WTC11 (cell line): ENCODE data around the gene PLD5. TPM values are rescaled to one million over a fixed set of nuclear protein-coding genes. Genes with fewer than 3 reads are reported as not detected.

Source experiments
- ATAC-seq: fragments of 200-7000 bp; cut with Tn5 transposase; 2 replicates; pipeline ENCODE4 v1.10.0; 2021; ENCODE audit warnings: mild to moderate bottlenecking, moderate library complexity
- CTCF ChIA-PET: fragments of 300-600 bp; sonication (Branson Sonifier 250); formaldehyde crosslinking; loops from one replicate; lab custom pipeline; 2021; ENCODE audit warnings: antibody characterized with exemption; lab: Charles Lee
- POLR2A ChIA-PET: fragments of 350-600 bp; sonication (Branson Sonifier 250); formaldehyde crosslinking; loops from one replicate; lab custom pipeline; 2021; ENCODE audit warnings: antibody characterized with exemption; lab: Charles Lee
- DNase-seq: peaks from one replicate; pipeline ENCODE4 v3.0.0; 2021; ENCODE audit warnings: low spot score
- H3K27ac Mint-ChIP-seq: 2 replicates; pipeline ENCODE4 v1.8.0; 2021; ENCODE audit warnings: mixed read lengths
- H3K27me3 Mint-ChIP-seq: 2 replicates; pipeline ENCODE4 v1.8.0; 2021; ENCODE audit warnings: low read depth, mild to moderate bottlenecking, moderate library complexity, mixed read lengths
- H3K36me3 Mint-ChIP-seq: 2 replicates; pipeline ENCODE4 v1.8.0; 2021; ENCODE audit warnings: mixed read lengths
- H3K4me1 Mint-ChIP-seq: 2 replicates; pipeline ENCODE4 v1.8.0; 2022; ENCODE audit warnings: mixed read lengths
- H3K4me3 Mint-ChIP-seq: 2 replicates; pipeline ENCODE4 v1.8.0; 2021; ENCODE audit warnings: mild to moderate bottlenecking, moderate library complexity, mixed read lengths
- H3K9me3 Mint-ChIP-seq: 2 replicates; pipeline ENCODE4 v1.8.0; 2021; ENCODE audit warnings: mixed read lengths
- AR ChIP-seq: fragments of 250-450 bp; sonication (Bioruptor Pico); IDR thresholded peaks from 2 replicates; pipeline ENCODE4 v1.9.0; 2021; ENCODE audit warnings: mild to moderate bottlenecking
- CBFB ChIP-seq: sonication (generic); formaldehyde crosslinking; IDR thresholded peaks from 2 replicates; pipeline ENCODE4 v1.8.1; 2022; ENCODE audit warnings: mild to moderate bottlenecking, low read depth, missing genetic modification reagents
- CREB1 ChIP-seq: sonication (generic); formaldehyde crosslinking; IDR thresholded peaks from 2 replicates; pipeline ENCODE4 v1.8.0; 2023; ENCODE audit warnings: mild to moderate bottlenecking, missing genetic modification reagents
- E2F1 ChIP-seq: sonication (generic); formaldehyde crosslinking; IDR thresholded peaks from 2 replicates; pipeline ENCODE4 v1.8.0; 2022; ENCODE audit warnings: mild to moderate bottlenecking, missing genetic modification reagents
- EMX1 ChIP-seq: fragments of 250-450 bp; sonication (Bioruptor Pico); IDR thresholded peaks from 2 replicates; pipeline ENCODE4 v1.8.0; 2021; ENCODE audit warnings: mild to moderate bottlenecking
- ETV6 ChIP-seq: sonication (generic); formaldehyde crosslinking; IDR thresholded peaks from 2 replicates; pipeline ENCODE4 v1.8.1; 2022; ENCODE audit warnings: mild to moderate bottlenecking, missing genetic modification reagents
- FOXK1 ChIP-seq: sonication (generic); formaldehyde crosslinking; IDR thresholded peaks from 2 replicates; pipeline ENCODE4 v1.8.0; 2022; ENCODE audit warnings: mild to moderate bottlenecking, moderate library complexity, missing genetic modification reagents
- FOXP1 ChIP-seq: sonication (generic); formaldehyde crosslinking; IDR thresholded peaks from 2 replicates; pipeline ENCODE4 v1.8.0; 2022; ENCODE audit warnings: missing genetic modification reagents, mild to moderate bottlenecking, moderate library complexity, borderline replicate concordance
- GABPB1 ChIP-seq: sonication (generic); formaldehyde crosslinking; IDR thresholded peaks from 2 replicates; pipeline ENCODE4 v1.8.1; 2023; ENCODE audit warnings: mild to moderate bottlenecking, missing genetic modification reagents
- HMGA2 ChIP-seq: fragments of 250-450 bp; sonication (Bioruptor Pico); IDR thresholded peaks from 2 replicates; pipeline ENCODE4 v1.4.0; 2021; ENCODE audit warnings: mild to moderate bottlenecking, moderate library complexity
- MAX ChIP-seq: sonication (generic); formaldehyde crosslinking; IDR thresholded peaks from 2 replicates; pipeline ENCODE4 v1.8.0; 2022; ENCODE audit warnings: mild to moderate bottlenecking, missing genetic modification reagents
- MLX ChIP-seq: sonication (generic); formaldehyde crosslinking; IDR thresholded peaks from 2 replicates; pipeline ENCODE4 v1.8.1; 2023; ENCODE audit warnings: mild to moderate bottlenecking, missing genetic modification reagents, moderate library complexity
- MYBL2 ChIP-seq: sonication (generic); formaldehyde crosslinking; IDR thresholded peaks from 2 replicates; pipeline ENCODE4 v1.8.1; 2023; ENCODE audit warnings: mild to moderate bottlenecking, moderate library complexity, missing genetic modification reagents
- NFYB ChIP-seq: sonication (generic); formaldehyde crosslinking; conservative IDR thresholded peaks from 2 replicates; pipeline ENCODE4 v1.8.0; 2022; ENCODE audit warnings: low read depth, missing genetic modification reagents
- PREB ChIP-seq: sonication (generic); formaldehyde crosslinking; IDR thresholded peaks from 2 replicates; pipeline ENCODE4 v1.8.1; 2022; ENCODE audit warnings: mild to moderate bottlenecking, missing genetic modification reagents, moderate library complexity, borderline replicate concordance
- RORB ChIP-seq: fragments of 250-450 bp; sonication (Bioruptor Pico); IDR thresholded peaks from 2 replicates; pipeline ENCODE4 v1.9.0; 2021; ENCODE audit warnings: mild to moderate bottlenecking
- ZBTB21 ChIP-seq: sonication (generic); formaldehyde crosslinking; IDR thresholded peaks from 2 replicates; pipeline ENCODE4 v1.8.1; 2023; ENCODE audit warnings: mild to moderate bottlenecking, missing genetic modification reagents, borderline replicate concordance
- ZBTB43 ChIP-seq: sonication (generic); formaldehyde crosslinking; IDR thresholded peaks from 2 replicates; pipeline ENCODE4 v1.8.1; 2023; ENCODE audit warnings: mild to moderate bottlenecking, missing genetic modification reagents
- ZNF671 ChIP-seq: fragments of 250-450 bp; sonication (Bioruptor Pico); IDR thresholded peaks from 2 replicates; pipeline ENCODE4 v1.8.0; 2021; ENCODE audit warnings: mild to moderate bottlenecking
- total RNA-seq: library from RNA; stranded (reverse); gene quantifications from 3 replicates; pipeline ENCODE4 v1.2.3, GENCODE V29; 2021
- TF ChIP-seq, protein P1 (sequence below): fragments of 250-450 bp; sonication (Bioruptor Pico); conservative IDR thresholded peaks from 2 replicates; pipeline ENCODE4 v1.9.0; 2021; ENCODE audit warnings: mild to moderate bottlenecking
- TF ChIP-seq, protein P2 (sequence below): sonication (generic); formaldehyde crosslinking; IDR thresholded peaks from 2 replicates; pipeline ENCODE4 v1.8.0; 2022; ENCODE audit warnings: mild to moderate bottlenecking, missing genetic modification reagents
- TF ChIP-seq, protein P3 (sequence below): sonication (generic); formaldehyde crosslinking; IDR thresholded peaks from 2 replicates; pipeline ENCODE4 v1.8.1; 2022; ENCODE audit warnings: mild to moderate bottlenecking, moderate library complexity, missing genetic modification reagents
- TF ChIP-seq, protein P4 (sequence below): sonication (generic); formaldehyde crosslinking; IDR thresholded peaks from 2 replicates; pipeline ENCODE4 v1.8.1; 2023; ENCODE audit warnings: mild to moderate bottlenecking, missing genetic modification reagents

PLD5 gene
- total RNA-seq, 1 experiment from 2014 or later, result 6.4 TPM

DNA sequence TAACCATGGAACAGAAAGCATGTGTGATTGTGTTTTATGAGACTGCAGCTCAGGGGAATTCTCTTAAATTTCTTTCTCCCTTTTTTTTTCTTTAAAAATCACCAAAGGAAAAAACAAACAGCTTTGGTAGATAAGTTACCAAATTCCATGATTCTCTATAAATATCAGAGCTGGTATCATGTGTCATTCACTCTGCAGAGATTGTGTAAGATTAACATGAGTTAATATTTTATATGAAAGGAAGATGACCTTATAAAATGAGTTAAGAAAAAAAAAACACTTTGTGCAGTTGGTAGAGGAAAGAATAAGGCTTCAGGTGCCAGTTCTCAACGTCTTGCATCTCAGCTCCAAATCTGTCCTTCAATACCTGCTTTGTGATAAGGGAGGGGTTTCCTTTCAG lies 287.4 kb downstream of the PLD5 start:
- Mint-ChIP-seq H3K4me1 (0 out of 2 replicates have a peak, but pooled peaks cover 7% of the 10 kb centered on the region), H3K27ac (no peak overlapping the region), H3K27me3 (no peaks in the 10 kb centered on the region), H3K36me3 (peaks cover 2% of the 10 kb centered on the region; the same call in 1 of the 2 replicates), H3K9me3 (peaks cover 8% of the 10 kb centered on the region; the same call in 1 of the 2 replicates)
- ATAC-seq (no peak), DNase-seq (no peak)
- ChIA-PET POLR2A (no interaction called here), CTCF (no interaction called here)
- no peak for TF ChIP-seq RORB (CRISPR knock-in tag)
- no peak for TF ChIP-seq ETV6
- no peak for TF ChIP-seq EMX1
- no peak for TF ChIP-seq AR (CRISPR knock-in tag)
- TF ChIP-seq, all 79 proteins: peak for 0
- no peak overlapping the region for H3K4me3 Mint-ChIP-seq

DNA sequence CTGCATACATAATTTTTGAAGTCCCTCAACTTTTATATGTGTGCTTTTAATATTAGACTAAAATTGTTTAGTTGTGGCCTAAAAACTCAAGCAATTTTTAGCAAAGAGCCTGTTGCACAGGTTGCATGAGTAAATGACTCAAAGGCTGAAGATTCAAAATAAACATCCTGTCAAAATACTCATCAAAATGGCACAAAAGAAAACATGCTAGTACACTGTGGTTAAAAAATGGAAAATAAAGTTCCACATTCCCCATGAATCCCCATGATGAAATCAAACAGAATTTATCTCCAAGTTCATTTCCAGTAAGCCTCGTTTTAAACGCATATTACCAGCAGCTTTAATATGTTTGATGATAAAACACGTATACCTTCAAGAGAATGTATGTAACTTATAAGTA lies 295.5 kb downstream of the PLD5 start:
- Mint-ChIP-seq H3K27ac (no peak overlapping the region), H3K36me3 (no peaks in the 10 kb centered on the region), H3K9me3 (no peaks in the 10 kb centered on the region), H3K4me1 (peaks cover 20% of the 10 kb centered on the region), H3K27me3 (no peaks in the 10 kb centered on the region), H3K4me3 (no peak overlapping the region)
- ATAC-seq, result no peak
- ChIA-PET CTCF (no interaction called here), POLR2A (no interaction called here)
- no peak for DNase-seq
- TF ChIP-seq, protein P1, sequence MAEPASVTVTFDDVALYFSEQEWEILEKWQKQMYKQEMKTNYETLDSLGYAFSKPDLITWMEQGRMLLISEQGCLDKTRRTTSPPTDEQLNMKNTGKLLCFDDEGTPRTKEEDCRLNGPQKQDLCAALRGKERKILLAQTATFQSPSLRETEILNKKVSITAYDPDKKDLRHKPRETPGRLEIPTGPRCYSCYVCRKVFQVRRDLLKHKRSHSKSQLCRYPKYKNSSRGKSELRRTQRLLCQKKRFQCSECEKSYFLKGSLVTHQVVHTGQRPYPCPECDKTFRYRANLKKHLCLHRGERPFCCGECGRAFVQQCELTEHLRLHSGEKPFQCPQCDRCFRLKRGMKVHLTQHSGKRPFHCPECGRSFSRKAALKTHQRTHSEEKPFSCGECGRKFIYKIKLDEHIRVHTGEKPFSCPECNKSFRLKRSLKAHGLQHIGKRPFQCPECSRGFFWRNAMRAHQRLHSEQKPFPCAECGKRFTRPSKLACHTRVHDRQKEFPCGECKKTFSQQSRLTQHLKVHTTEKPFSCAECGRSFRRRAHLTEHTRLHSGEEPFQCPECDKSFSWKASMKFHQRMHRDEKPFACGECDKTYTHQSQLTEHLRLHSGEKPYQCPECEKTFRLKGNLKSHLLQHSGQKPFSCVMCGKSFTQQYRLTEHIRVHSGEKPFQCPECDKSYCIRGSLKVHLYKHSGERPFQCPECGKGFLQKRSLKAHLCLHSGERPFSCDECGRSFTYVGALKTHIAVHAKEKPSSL (CRISPR knock-in tag), result no peak
- no peak for TF ChIP-seq GABPB1 (CRISPR knock-in tag)
- TF ChIP-seq, protein P2, sequence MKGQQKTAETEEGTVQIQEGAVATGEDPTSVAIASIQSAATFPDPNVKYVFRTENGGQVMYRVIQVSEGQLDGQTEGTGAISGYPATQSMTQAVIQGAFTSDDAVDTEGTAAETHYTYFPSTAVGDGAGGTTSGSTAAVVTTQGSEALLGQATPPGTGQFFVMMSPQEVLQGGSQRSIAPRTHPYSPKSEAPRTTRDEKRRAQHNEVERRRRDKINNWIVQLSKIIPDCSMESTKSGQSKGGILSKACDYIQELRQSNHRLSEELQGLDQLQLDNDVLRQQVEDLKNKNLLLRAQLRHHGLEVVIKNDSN (CRISPR knock-in tag), result no peak
- no peak for TF ChIP-seq FOXP1 (CRISPR knock-in tag)
- no peak for TF ChIP-seq FOXK1
- TF ChIP-seq MYBL2 (CRISPR knock-in tag), result no peak
- no peak for TF ChIP-seq HMGA2 (CRISPR knock-in tag)
- TF ChIP-seq ZNF671 (CRISPR knock-in tag), result no peak
- no peak for TF ChIP-seq NFYB
- TF ChIP-seq MLX (CRISPR knock-in tag), result no peak
- no peak for TF ChIP-seq ZBTB21 (CRISPR knock-in tag)
- TF ChIP-seq ZBTB43 (CRISPR knock-in tag), result no peak
- no peak for TF ChIP-seq E2F1 (CRISPR knock-in tag)
- TF ChIP-seq, protein P3, sequence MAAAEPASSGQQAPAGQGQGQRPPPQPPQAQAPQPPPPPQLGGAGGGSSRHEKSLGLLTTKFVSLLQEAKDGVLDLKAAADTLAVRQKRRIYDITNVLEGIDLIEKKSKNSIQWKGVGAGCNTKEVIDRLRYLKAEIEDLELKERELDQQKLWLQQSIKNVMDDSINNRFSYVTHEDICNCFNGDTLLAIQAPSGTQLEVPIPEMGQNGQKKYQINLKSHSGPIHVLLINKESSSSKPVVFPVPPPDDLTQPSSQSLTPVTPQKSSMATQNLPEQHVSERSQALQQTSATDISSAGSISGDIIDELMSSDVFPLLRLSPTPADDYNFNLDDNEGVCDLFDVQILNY (CRISPR knock-in tag), result no peak
- no peak for TF ChIP-seq MAX (CRISPR knock-in tag)
- no peak for TF ChIP-seq CREB1
- TF ChIP-seq PREB, result no peak
- TF ChIP-seq, protein P4, sequence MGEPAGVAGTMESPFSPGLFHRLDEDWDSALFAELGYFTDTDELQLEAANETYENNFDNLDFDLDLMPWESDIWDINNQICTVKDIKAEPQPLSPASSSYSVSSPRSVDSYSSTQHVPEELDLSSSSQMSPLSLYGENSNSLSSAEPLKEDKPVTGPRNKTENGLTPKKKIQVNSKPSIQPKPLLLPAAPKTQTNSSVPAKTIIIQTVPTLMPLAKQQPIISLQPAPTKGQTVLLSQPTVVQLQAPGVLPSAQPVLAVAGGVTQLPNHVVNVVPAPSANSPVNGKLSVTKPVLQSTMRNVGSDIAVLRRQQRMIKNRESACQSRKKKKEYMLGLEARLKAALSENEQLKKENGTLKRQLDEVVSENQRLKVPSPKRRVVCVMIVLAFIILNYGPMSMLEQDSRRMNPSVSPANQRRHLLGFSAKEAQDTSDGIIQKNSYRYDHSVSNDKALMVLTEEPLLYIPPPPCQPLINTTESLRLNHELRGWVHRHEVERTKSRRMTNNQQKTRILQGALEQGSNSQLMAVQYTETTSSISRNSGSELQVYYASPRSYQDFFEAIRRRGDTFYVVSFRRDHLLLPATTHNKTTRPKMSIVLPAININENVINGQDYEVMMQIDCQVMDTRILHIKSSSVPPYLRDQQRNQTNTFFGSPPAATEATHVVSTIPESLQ (CRISPR knock-in tag), result no peak
- no peak for TF ChIP-seq CBFB (CRISPR knock-in tag)
